Activated CD4-positive, alpha-beta T cell treated with anti-CD3 and anti-CD28 coated beads, Interleukin-2, amount 50 U/mL, for 48 hours (primary cell): Measurements from ENCODE around the gene ASF1A.
"Not testable (repeated sequence)": the region's sequence is repeated elsewhere in the genome, so short reads cannot be mapped to it uniquely, and the experiment has no call there.

Source experiments
- DNase-seq, 2 experiments: peaks; one replicate each; pipeline ENCODE4 v3.0.0-alpha.2; 2020

ASF1A gene

GRCh38 chr6:118893807-118894424, at the start of gene ASF1A:
Gene ASF1A (plus strand): TSS chr6:118894152. CDS start chr6:118894414, 262 bp downstream.
- DNase-seq, result peak; percentile 93 to 96

GRCh38 chr6:118844915-118845314, 49.0 kb upstream of the ASF1A start:
- DNase-seq, result no peak

- no peak for DNase-seq
Observed at GRCh38 chr6:118853408-118853807, 40.5 kb upstream of the ASF1A start.

GRCh38 chr6:118856301-118856700, 37.7 kb upstream of the ASF1A start:
- DNase-seq, result no peak

- DNase-seq, result no peak
Observed at GRCh38 chr6:118859517-118860064, 34.4 kb upstream of the ASF1A start.

- DNase-seq, result no peak
Observed at GRCh38 chr6:118860363-118860762, 33.6 kb upstream of the ASF1A start.

GRCh38 chr6:118860880-118861279, 33.1 kb upstream of the ASF1A start:
- no peak for DNase-seq

GRCh38 chr6:118862443-118862842, 31.5 kb upstream of the ASF1A start:
- DNase-seq, result no peak

- no peak for DNase-seq
Observed at GRCh38 chr6:118864341-118865099, 29.4 kb upstream of the ASF1A start.

GRCh38 chr6:118865100-118865391, 28.9 kb upstream of the ASF1A start:
- DNase-seq, result no peak

GRCh38 chr6:118867181-118867580, 26.8 kb upstream of the ASF1A start:
- DNase-seq, result no peak

- DNase-seq, result not testable (repeated sequence)
Observed at GRCh38 chr6:118868901-118869300, 25.1 kb upstream of the ASF1A start.

GRCh38 chr6:118869350-118869749, 24.6 kb upstream of the ASF1A start:
- DNase-seq, result no peak

- DNase-seq, result no peak
Observed at GRCh38 chr6:118869894-118870589, 23.9 kb upstream of the ASF1A start.

- DNase-seq, result no peak
Observed at GRCh38 chr6:118871331-118871730, 22.6 kb upstream of the ASF1A start.

GRCh38 chr6:118872318-118872717, 21.6 kb upstream of the ASF1A start:
- DNase-seq, result no peak

- DNase-seq, result no peak
Observed at GRCh38 chr6:118872726-118873125, 21.2 kb upstream of the ASF1A start.

GRCh38 chr6:118873239-118873638, 20.7 kb upstream of the ASF1A start:
- DNase-seq, result no peak

- no peak for DNase-seq
Observed at GRCh38 chr6:118875672-118876071, 18.3 kb upstream of the ASF1A start.

GRCh38 chr6:118876198-118876597, 17.8 kb upstream of the ASF1A start:
- DNase-seq, result no peak

- DNase-seq, result no peak
Observed at GRCh38 chr6:118876814-118877213, 17.1 kb upstream of the ASF1A start.

- DNase-seq, result no peak
Observed at GRCh38 chr6:118877806-118878205, 16.1 kb upstream of the ASF1A start.

- DNase-seq, result no peak
Observed at GRCh38 chr6:118881440-118882313, 12.3 kb upstream of the ASF1A start.
